MM.1S (cell line): ENCODE measurements around the gene EHBP1.

Experiments used
- DNase-seq: peaks from one replicate; pipeline ENCODE4 v3.0.0-alpha.2; 2015
- H2AFZ ChIP-seq: fragments of 300-600 bp; sonication (generic); 2 replicates; pipeline ENCODE4 v1.6.0; 2016; ENCODE audit warnings: antibody characterized with exemption, low read length
- H3F3A ChIP-seq: fragments of 300-600 bp; sonication (generic); 2 replicates; pipeline ENCODE4 v1.6.1; 2016; ENCODE audit warnings: mild to moderate bottlenecking, antibody characterized with exemption, low read length, moderate library complexity, mixed read lengths; ENCODE audit not compliant: insufficient read depth
- H3K27ac ChIP-seq: fragments of 300-600 bp; sonication (generic); 2 replicates; pipeline ENCODE4 v1.5.1; 2016; ENCODE audit warnings: mild to moderate bottlenecking, low read length
- H3K27me3 ChIP-seq: fragments of 300-600 bp; sonication (generic); replicated peaks from 2 replicates; pipeline ENCODE4 v1.6.0; 2016; ENCODE audit warnings: low read length; ENCODE audit not compliant: insufficient read depth
- H3K36me3 ChIP-seq: fragments of 300-600 bp; sonication (generic); replicated peaks from 2 replicates; pipeline ENCODE4 v1.6.1; 2016; ENCODE audit warnings: mild to moderate bottlenecking, low read length, mixed read lengths; ENCODE audit not compliant: insufficient read depth
- H3K4me1 ChIP-seq: fragments of 300-600 bp; sonication (generic); 2 replicates; pipeline ENCODE4 v1.6.1; 2016; ENCODE audit warnings: low read length, mixed read lengths
- H3K4me2 ChIP-seq: fragments of 300-600 bp; sonication (generic); 2 replicates; pipeline ENCODE4 v1.6.0; 2016; ENCODE audit warnings: low read depth, low read length
- H3K4me3 ChIP-seq: fragments of 300-600 bp; sonication (generic); 2 replicates; pipeline ENCODE4 v1.5.1; 2016; ENCODE audit warnings: low read length, mixed read lengths
- H3K79me2 ChIP-seq: fragments of 300-600 bp; sonication (generic); 2 replicates; pipeline ENCODE4 v1.6.1; 2016; ENCODE audit warnings: mixed run types, low read length, mixed read lengths
- H3K9ac ChIP-seq: fragments of 300-600 bp; sonication (generic); 2 replicates; pipeline ENCODE4 v1.6.1; 2016; ENCODE audit warnings: low read length, mixed read lengths
- H3K9me2 ChIP-seq: fragments of 300-600 bp; sonication (generic); replicated peaks from 2 replicates; pipeline ENCODE4 v1.6.1; 2016; ENCODE audit warnings: mild to moderate bottlenecking, low read length, mixed read lengths; ENCODE audit not compliant: insufficient read depth
- H3K9me3 ChIP-seq: fragments of 300-600 bp; sonication (generic); replicated peaks from 2 replicates; pipeline ENCODE4 v1.6.1; 2016; ENCODE audit warnings: mild to moderate bottlenecking, low read length, mixed read lengths; ENCODE audit not compliant: insufficient read depth
- H4K20me1 ChIP-seq: fragments of 300-600 bp; sonication (generic); 2 replicates; pipeline ENCODE4 v1.6.1; 2016; ENCODE audit warnings: mild to moderate bottlenecking, low read length, moderate library complexity, mixed read lengths; ENCODE audit not compliant: insufficient read depth
- EZH2 ChIP-seq: fragments of 300-600 bp; sonication (generic); optimal IDR thresholded peaks from 2 replicates; pipeline ENCODE3; 2017; ENCODE audit warnings: low read depth, mild to moderate bottlenecking, antibody characterized with exemption, low read length, mixed read lengths
- EZH2phosphoT487 ChIP-seq: fragments of 300-600 bp; sonication (generic); IDR thresholded peaks from 2 replicates; pipeline ENCODE4 v1.6.1; 2018; ENCODE audit warnings: antibody characterized with exemption, low read length
- TF ChIP-seq, protein P1 (sequence below): fragments of 300-600 bp; sonication (generic); IDR thresholded peaks from 2 replicates; pipeline ENCODE4 v1.5.1; 2016; ENCODE audit warnings: antibody characterized with exemption, low read length, mixed read lengths

The EHBP1 gene

DNA sequence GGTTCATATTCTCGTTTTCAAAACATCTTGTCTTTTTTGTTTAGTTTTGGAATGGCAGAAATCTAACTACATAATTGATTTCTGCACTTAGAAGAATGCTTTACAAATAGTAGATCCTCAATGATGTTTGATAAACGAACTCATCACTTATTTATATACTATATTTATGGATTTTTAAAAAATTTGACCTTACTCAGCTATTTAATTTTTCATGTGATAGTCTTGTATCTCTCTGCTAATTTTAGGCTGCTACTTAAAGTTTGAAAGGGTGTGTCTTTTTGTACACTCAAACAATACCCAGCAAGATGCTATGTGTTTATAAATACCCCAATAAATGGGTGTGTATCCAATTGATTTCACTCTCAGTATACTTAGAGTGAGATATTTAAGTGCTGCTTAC, 86.9 kb downstream of the EHBP1 start:
- Histone ChIP-seq H4K20me1 (no peaks in the 10 kb centered on the region), H3K4me2 (no peak overlapping the region), H3K9ac (no peak overlapping the region), H3K36me3 (no peaks in the 10 kb centered on the region), H3K9me2 (no peaks in the 10 kb centered on the region), H3K4me3 (no peak overlapping the region), H3K4me1 (no peaks in the 10 kb centered on the region), H3K79me2 (no peaks in the 10 kb centered on the region), H3K9me3 (no peaks in the 10 kb centered on the region), H3K27ac (no peak overlapping the region), H2AFZ (no peak overlapping the region), H3F3A (no peaks in the 10 kb centered on the region), H3K27me3 (no peaks in the 10 kb centered on the region)
- DNase-seq = no peak
- no peak for TF ChIP-seq EZH2
- TF ChIP-seq EZH2phosphoT487 = no peak
- TF ChIP-seq, protein P1, sequence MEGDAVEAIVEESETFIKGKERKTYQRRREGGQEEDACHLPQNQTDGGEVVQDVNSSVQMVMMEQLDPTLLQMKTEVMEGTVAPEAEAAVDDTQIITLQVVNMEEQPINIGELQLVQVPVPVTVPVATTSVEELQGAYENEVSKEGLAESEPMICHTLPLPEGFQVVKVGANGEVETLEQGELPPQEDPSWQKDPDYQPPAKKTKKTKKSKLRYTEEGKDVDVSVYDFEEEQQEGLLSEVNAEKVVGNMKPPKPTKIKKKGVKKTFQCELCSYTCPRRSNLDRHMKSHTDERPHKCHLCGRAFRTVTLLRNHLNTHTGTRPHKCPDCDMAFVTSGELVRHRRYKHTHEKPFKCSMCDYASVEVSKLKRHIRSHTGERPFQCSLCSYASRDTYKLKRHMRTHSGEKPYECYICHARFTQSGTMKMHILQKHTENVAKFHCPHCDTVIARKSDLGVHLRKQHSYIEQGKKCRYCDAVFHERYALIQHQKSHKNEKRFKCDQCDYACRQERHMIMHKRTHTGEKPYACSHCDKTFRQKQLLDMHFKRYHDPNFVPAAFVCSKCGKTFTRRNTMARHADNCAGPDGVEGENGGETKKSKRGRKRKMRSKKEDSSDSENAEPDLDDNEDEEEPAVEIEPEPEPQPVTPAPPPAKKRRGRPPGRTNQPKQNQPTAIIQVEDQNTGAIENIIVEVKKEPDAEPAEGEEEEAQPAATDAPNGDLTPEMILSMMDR = no peak

DNA sequence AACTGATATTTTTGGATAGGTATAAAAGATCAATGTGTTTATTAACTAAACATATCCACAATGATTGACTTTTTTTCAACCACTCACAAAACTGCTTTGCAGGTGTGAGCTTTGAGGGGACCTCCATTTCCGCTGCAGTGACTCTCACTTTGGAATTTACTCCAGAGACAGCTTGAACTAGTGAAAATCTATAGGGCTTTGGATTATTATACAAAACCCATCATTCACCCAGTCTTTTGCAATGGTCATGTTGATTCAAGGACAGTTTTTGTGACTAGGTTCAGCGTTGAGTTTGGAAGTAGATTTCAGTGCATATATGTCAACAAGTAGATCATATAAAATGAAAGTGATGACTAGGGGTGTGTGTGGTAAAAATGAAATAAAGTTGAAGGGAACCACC, 87.7 kb downstream of the EHBP1 start:
- Histone ChIP-seq H2AFZ (no peak overlapping the region), H3K4me2 (no peak overlapping the region), H3K4me3 (no peak overlapping the region), H3F3A (no peaks in the 10 kb centered on the region), H3K4me1 (no peaks in the 10 kb centered on the region), H3K9me2 (no peaks in the 10 kb centered on the region), H3K27ac (no peak overlapping the region), H3K9ac (no peak overlapping the region), H3K79me2 (no peaks in the 10 kb centered on the region), H3K9me3 (no peaks in the 10 kb centered on the region), H3K36me3 (no peaks in the 10 kb centered on the region), H4K20me1 (no peaks in the 10 kb centered on the region), H3K27me3 (no peaks in the 10 kb centered on the region)
- no peak for DNase-seq
- TF ChIP-seq, protein P1 = no peak
- TF ChIP-seq EZH2 (no peak), EZH2phosphoT487 (no peak)

DNA sequence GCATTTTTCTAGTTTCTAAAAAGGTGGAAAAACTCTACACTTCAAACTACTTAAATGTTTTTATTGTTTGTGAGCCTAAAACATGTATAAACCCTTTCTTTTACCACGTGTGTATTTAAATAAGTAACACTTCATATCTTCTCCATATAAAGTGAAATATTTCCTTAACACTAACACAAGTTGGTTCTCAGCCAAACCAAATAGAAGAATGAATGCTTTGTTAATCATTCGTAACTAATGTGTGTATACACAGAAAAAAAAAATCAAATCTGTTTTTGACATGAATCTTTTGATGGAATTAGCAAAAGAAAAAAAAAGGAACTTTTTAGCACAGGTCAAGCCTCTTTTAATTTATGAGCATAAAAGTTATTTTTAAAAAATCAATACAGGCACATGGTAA, 89.3 kb downstream of the EHBP1 start:
- no peaks in the 10 kb centered on the region for H3K36me3 ChIP-seq
- no peak overlapping the region for H2AFZ ChIP-seq
- H3K79me2 ChIP-seq = no peaks in the 10 kb centered on the region
- no peak overlapping the region for H3K4me3 ChIP-seq
- TF ChIP-seq EZH2 (no peak), EZH2phosphoT487 (no peak)
- TF ChIP-seq, protein P1 = no peak
- no peak overlapping the region for H3K27ac ChIP-seq
- no peaks in the 10 kb centered on the region for H3K9me3 ChIP-seq
- no peaks in the 10 kb centered on the region for H4K20me1 ChIP-seq
- H3K4me2 ChIP-seq = no peak overlapping the region
- no peaks in the 10 kb centered on the region for H3F3A ChIP-seq
- H3K9ac ChIP-seq = no peak overlapping the region
- H3K4me1 ChIP-seq = no peaks in the 10 kb centered on the region
- no peak for DNase-seq
- H3K27me3 ChIP-seq = no peaks in the 10 kb centered on the region
- no peaks in the 10 kb centered on the region for H3K9me2 ChIP-seq
